GM12892 (cell line): ENCODE results near the gene G3BP1.

ENCODE experiments used
- POLR2A ChIP-seq: IDR thresholded peaks from 2 replicates; pipeline ENCODE4 v1.6.1; 2011; ENCODE audit warnings: low read depth, low read length, control low read depth
- POLR2AphosphoS5 ChIP-seq: IDR thresholded peaks from 2 replicates; pipeline ENCODE4 v1.6.1; 2011; ENCODE audit warnings: low read depth, low read length, control low read depth

DNA sequence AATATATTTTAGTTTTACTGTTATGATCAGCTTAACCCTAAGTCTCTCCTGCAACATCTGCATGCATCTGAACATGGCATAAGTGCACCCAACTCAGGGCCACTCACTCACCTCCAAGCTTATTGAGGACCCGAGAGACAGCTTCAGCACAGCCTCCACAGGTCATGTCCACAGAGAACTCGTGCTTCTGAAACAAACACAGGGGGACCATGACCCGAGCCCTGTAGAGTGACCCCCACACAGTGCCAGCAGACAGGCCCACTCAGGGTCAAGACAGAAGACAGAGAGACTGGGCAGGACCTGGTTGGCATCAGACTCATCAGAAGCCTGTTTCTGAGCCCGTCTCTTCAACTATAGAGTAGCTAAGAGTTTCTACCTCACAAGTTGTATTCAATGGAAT, 20.2 kb upstream of the G3BP1 start:
- no peak for TF ChIP-seq POLR2AphosphoS5
- no peak for TF ChIP-seq POLR2A
